GM13977 (cell line): ENCODE data around the gene C5orf46.

ENCODE experiments used
- DNase-seq: peaks from one replicate; pipeline ENCODE4 v3.0.0; 2012; ENCODE audit warnings: low spot score
- CTCF ChIP-seq: IDR thresholded peaks from 2 replicates; pipeline ENCODE4 v1.5.1; 2012; ENCODE audit warnings: mild to moderate bottlenecking, control low read depth; ENCODE audit not compliant: insufficient read depth; ENCODE audit errors: extremely low read depth, missing control alignments
- in situ Hi-C: fragments of 300-500 bp; cut with MboI; formaldehyde crosslinking; loops from one replicate; pipeline ENCODE4 v1.12.0; 2022; ENCODE audit warnings: low sequenced_read_pairs, low pct_unique_long_range_greater_than_20kb, mixed read lengths, inconsistent platforms; ENCODE audit not compliant: unreplicated experiment

Gene C5orf46

GRCh38 chr5:147845618-147846017, 60.7 kb downstream of the C5orf46 start:
- in situ Hi-C loops: no loop called here
- no peak for DNase-seq
- TF ChIP-seq CTCF: no peak

- in situ Hi-C loops: no loop called here
- TF ChIP-seq CTCF: no peak
- no peak for DNase-seq
Measured at GRCh38 chr5:147844846-147845245, 61.5 kb downstream of the C5orf46 start.

DNA sequence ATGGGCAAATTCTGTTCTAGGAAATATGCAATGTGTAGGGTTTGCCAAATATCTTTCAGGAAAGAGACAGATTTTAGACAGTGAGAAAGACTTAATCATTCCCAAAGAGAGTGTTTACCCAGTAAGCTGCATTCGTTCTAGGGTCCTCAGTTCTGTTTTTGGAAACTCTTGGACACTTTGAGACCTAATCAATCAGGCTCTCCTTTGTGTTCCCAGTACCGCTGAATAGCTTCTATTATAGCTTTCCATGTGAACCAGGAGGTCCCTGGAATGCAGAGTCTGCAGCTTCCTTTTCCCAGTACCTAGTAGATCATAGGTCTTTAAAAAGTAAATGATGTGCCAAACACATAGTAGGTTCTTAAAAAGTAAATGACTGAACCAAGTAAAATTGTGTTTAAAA, 63.5 kb downstream of the C5orf46 start:
- in situ Hi-C loops: no loop called here
- TF ChIP-seq CTCF: no peak
- no peak for DNase-seq
